HEK293 (cell line): ENCODE results near the gene ARV1.

ENCODE experiments used
- BCL11B ChIP-seq: fragments of 450-650 bp; formaldehyde crosslinking; IDR thresholded peaks from 2 replicates; pipeline ENCODE4 v1.5.1; 2016; ENCODE audit warnings: low read depth, missing biosample characterization, missing genetic modification characterization
- EGR2 ChIP-seq: fragments of 450-650 bp; formaldehyde crosslinking; IDR thresholded peaks from 2 replicates; pipeline ENCODE4 v1.5.1; 2016; ENCODE audit warnings: low read depth, missing biosample characterization, missing genetic modification characterization
- KLF7 ChIP-seq: fragments of 450-650 bp; formaldehyde crosslinking; IDR thresholded peaks from 2 replicates; pipeline ENCODE4 v1.5.1; 2016; ENCODE audit warnings: missing biosample characterization, missing genetic modification characterization, borderline replicate concordance
- OSR2 ChIP-seq: fragments of 450-650 bp; formaldehyde crosslinking; IDR thresholded peaks from 2 replicates; pipeline ENCODE4 v1.5.1; 2016; ENCODE audit warnings: missing biosample characterization, missing genetic modification characterization
- OVOL3 ChIP-seq: fragments of 450-650 bp; formaldehyde crosslinking; IDR thresholded peaks from 2 replicates; pipeline ENCODE4 v1.5.1; 2016; ENCODE audit warnings: missing biosample characterization, missing genetic modification characterization
- PRDM1 ChIP-seq: fragments of 450-650 bp; formaldehyde crosslinking; IDR thresholded peaks from 2 replicates; pipeline ENCODE4; 2016; ENCODE audit warnings: missing biosample characterization, missing genetic modification characterization
- SP2 ChIP-seq: fragments of 450-650 bp; formaldehyde crosslinking; IDR thresholded peaks from 2 replicates; pipeline ENCODE4 v1.5.1; 2016; ENCODE audit warnings: missing biosample characterization, missing genetic modification characterization
- SP3 ChIP-seq: fragments of 450-650 bp; formaldehyde crosslinking; IDR thresholded peaks from 2 replicates; pipeline ENCODE4 v1.5.1; 2016; ENCODE audit warnings: missing biosample characterization, missing genetic modification characterization
- TSHZ1 ChIP-seq: fragments of 450-650 bp; formaldehyde crosslinking; IDR thresholded peaks from 2 replicates; pipeline ENCODE4 v1.5.1; 2016; ENCODE audit warnings: missing biosample characterization, missing genetic modification characterization, borderline replicate concordance
- YY1 ChIP-seq: fragments of 450-650 bp; formaldehyde crosslinking; IDR thresholded peaks from 2 replicates; pipeline ENCODE4 v1.5.1; 2018; ENCODE audit warnings: missing biosample characterization, missing genetic modification characterization
- ZBTB26 ChIP-seq: fragments of 450-650 bp; formaldehyde crosslinking; optimal IDR thresholded peaks from 2 replicates; pipeline ENCODE3; 2016; ENCODE audit warnings: missing biosample characterization, mild to moderate bottlenecking, missing genetic modification characterization
- ZFP37 ChIP-seq: fragments of 450-650 bp; formaldehyde crosslinking; IDR thresholded peaks from 2 replicates; pipeline ENCODE4 v1.5.1; 2016; ENCODE audit warnings: missing biosample characterization, missing genetic modification characterization
- ZIC2 ChIP-seq: fragments of 450-650 bp; formaldehyde crosslinking; IDR thresholded peaks from 2 replicates; pipeline ENCODE4 v1.5.1; 2016; ENCODE audit warnings: missing biosample characterization, missing genetic modification characterization
- ZNF132 ChIP-seq: fragments of 450-650 bp; formaldehyde crosslinking; IDR thresholded peaks from 2 replicates; pipeline ENCODE4 v1.5.1; 2017; ENCODE audit warnings: missing biosample characterization, missing genetic modification characterization, borderline replicate concordance
- ZNF133 ChIP-seq: fragments of 450-650 bp; formaldehyde crosslinking; IDR thresholded peaks from 2 replicates; pipeline ENCODE4 v1.5.1; 2016; ENCODE audit warnings: missing biosample characterization, missing genetic modification characterization
- ZNF138 ChIP-seq: fragments of 450-650 bp; formaldehyde crosslinking; IDR thresholded peaks from 2 replicates; pipeline ENCODE4 v1.5.1; 2016; ENCODE audit warnings: missing biosample characterization, missing genetic modification characterization, borderline replicate concordance
- ZNF146 ChIP-seq: fragments of 450-650 bp; formaldehyde crosslinking; IDR thresholded peaks from 2 replicates; pipeline ENCODE4 v1.5.1; 2016; ENCODE audit warnings: missing biosample characterization, missing genetic modification characterization
- ZNF2 ChIP-seq: fragments of 450-650 bp; formaldehyde crosslinking; IDR thresholded peaks from 2 replicates; pipeline ENCODE4 v1.5.1; 2016; ENCODE audit warnings: missing biosample characterization, missing genetic modification characterization
- ZNF221 ChIP-seq: fragments of 450-650 bp; formaldehyde crosslinking; IDR thresholded peaks from 2 replicates; pipeline ENCODE4 v1.5.1; 2017; ENCODE audit warnings: missing biosample characterization, missing genetic modification characterization, borderline replicate concordance
- ZNF239 ChIP-seq: fragments of 450-650 bp; formaldehyde crosslinking; IDR thresholded peaks from 2 replicates; pipeline ENCODE4 v1.5.1; 2016; ENCODE audit warnings: missing biosample characterization, missing genetic modification characterization
- ZNF280C ChIP-seq: fragments of 450-650 bp; formaldehyde crosslinking; IDR thresholded peaks from 2 replicates; pipeline ENCODE4 v1.5.1; 2016; ENCODE audit warnings: missing biosample characterization, missing genetic modification characterization
- ZNF292 ChIP-seq: fragments of 450-650 bp; formaldehyde crosslinking; IDR thresholded peaks from 2 replicates; pipeline ENCODE4 v1.5.1; 2016; ENCODE audit warnings: low read depth, missing biosample characterization, missing genetic modification characterization, borderline replicate concordance
- ZNF341 ChIP-seq: fragments of 450-650 bp; formaldehyde crosslinking; IDR thresholded peaks from 2 replicates; pipeline ENCODE4; 2016; ENCODE audit warnings: low read depth, missing biosample characterization, missing genetic modification characterization
- ZNF350 ChIP-seq: fragments of 450-650 bp; formaldehyde crosslinking; IDR thresholded peaks from 2 replicates; pipeline ENCODE4 v1.5.0; 2017; ENCODE audit warnings: missing biosample characterization, mild to moderate bottlenecking, missing genetic modification characterization
- ZNF37A ChIP-seq: fragments of 450-650 bp; IDR thresholded peaks from 2 replicates; pipeline ENCODE4 v1.5.1; 2018; ENCODE audit warnings: missing biosample characterization, missing genetic modification characterization
- ZNF394 ChIP-seq: fragments of 450-650 bp; formaldehyde crosslinking; IDR thresholded peaks from 2 replicates; pipeline ENCODE4 v1.5.1; 2016; ENCODE audit warnings: missing biosample characterization, missing genetic modification characterization, mild to moderate bottlenecking, moderate library complexity, borderline replicate concordance
- ZNF48 ChIP-seq: fragments of 450-650 bp; formaldehyde crosslinking; IDR thresholded peaks from 2 replicates; pipeline ENCODE4 v1.5.1; 2016; ENCODE audit warnings: missing biosample characterization, missing genetic modification characterization
- ZNF549 ChIP-seq: fragments of 450-650 bp; IDR thresholded peaks from 2 replicates; pipeline ENCODE4 v1.5.1; 2018; ENCODE audit warnings: missing biosample characterization, missing genetic modification characterization, mild to moderate bottlenecking, inconsistent platforms, moderate library complexity
- ZNF626 ChIP-seq: fragments of 450-650 bp; sonication (Bioruptor Pico); formaldehyde crosslinking; IDR thresholded peaks from 2 replicates; pipeline ENCODE4 v1.5.1; 2018; ENCODE audit warnings: missing biosample characterization, missing genetic modification characterization, inconsistent platforms
- ZNF677 ChIP-seq: fragments of 450-650 bp; IDR thresholded peaks from 2 replicates; pipeline ENCODE4 v1.5.0; 2018; ENCODE audit warnings: missing biosample characterization, mild to moderate bottlenecking, missing genetic modification characterization, moderate library complexity
- ZNF707 ChIP-seq: fragments of 450-650 bp; formaldehyde crosslinking; IDR thresholded peaks from 2 replicates; pipeline ENCODE4 v1.5.1; 2016; ENCODE audit warnings: missing biosample characterization, missing genetic modification characterization
- ZNF76 ChIP-seq: fragments of 450-650 bp; formaldehyde crosslinking; IDR thresholded peaks from 2 replicates; pipeline ENCODE4; 2016; ENCODE audit warnings: low read depth, missing biosample characterization, missing genetic modification characterization, borderline replicate concordance
- ZNF768 ChIP-seq: fragments of 450-650 bp; formaldehyde crosslinking; IDR thresholded peaks from 2 replicates; pipeline ENCODE4 v1.5.1; 2018; ENCODE audit warnings: missing biosample characterization, mild to moderate bottlenecking, missing genetic modification characterization
- ZNF777 ChIP-seq: fragments of 450-650 bp; formaldehyde crosslinking; IDR thresholded peaks from 2 replicates; pipeline ENCODE4 v1.5.1; 2017; ENCODE audit warnings: missing biosample characterization, missing genetic modification characterization, borderline replicate concordance
- ZNF785 ChIP-seq: fragments of 450-650 bp; formaldehyde crosslinking; IDR thresholded peaks from 2 replicates; pipeline ENCODE4 v1.5.1; 2016; ENCODE audit warnings: missing biosample characterization, missing genetic modification characterization
- ZSCAN16 ChIP-seq: fragments of 450-650 bp; formaldehyde crosslinking; IDR thresholded peaks from 2 replicates; pipeline ENCODE4 v1.5.1; 2016; ENCODE audit warnings: missing biosample characterization, missing genetic modification characterization
- ZSCAN30 ChIP-seq: fragments of 450-650 bp; IDR thresholded peaks from 2 replicates; pipeline ENCODE4 v1.5.1; 2018; ENCODE audit warnings: missing biosample characterization, mild to moderate bottlenecking, missing genetic modification characterization, moderate library complexity

The ARV1 gene

GRCh38 chr1:230938924-230939368, 39.9 kb upstream of the ARV1 start (continued):
- peak; percentile 100 for TF ChIP-seq EGR2 (tag by site-specific recombination)
- no peak for TF ChIP-seq ZNF777
- no peak for TF ChIP-seq ZNF239 (tag by site-specific recombination)
- no peak for TF ChIP-seq ZNF785 (tag by site-specific recombination)
- no peak for TF ChIP-seq ZIC2 (tag by site-specific recombination)
- TF ChIP-seq ZNF350 = no peak
- TF ChIP-seq ZNF138 = no peak
- TF ChIP-seq ZSCAN30 (tag by site-specific recombination) = 0 out of 2 replicates have a peak, but pooled peaks have one; percentile 20
- no peak for TF ChIP-seq ZNF37A (tag by site-specific recombination)
- no peak for TF ChIP-seq YY1 (tag by site-specific recombination)
- TF ChIP-seq ZNF549 = no peak
- TF ChIP-seq ZNF146 (tag by site-specific recombination) = 0 out of 2 replicates have a peak, but pooled peaks have one; percentile 2
- no peak for TF ChIP-seq ZNF768 (tag by site-specific recombination)
- no peak for TF ChIP-seq ZBTB26 (tag by site-specific recombination)
- peak; percentile 86 for TF ChIP-seq OSR2 (tag by site-specific recombination)
- TF ChIP-seq ZNF132 (tag by site-specific recombination) = no peak
- TF ChIP-seq ZNF280C (tag by site-specific recombination) = no peak
- TF ChIP-seq ZFP37 (tag by site-specific recombination) = no peak
- no peak for TF ChIP-seq TSHZ1 (tag by site-specific recombination)
- TF ChIP-seq PRDM1 (tag by site-specific recombination) = peak; percentile 80
- TF ChIP-seq ZNF292 (tag by site-specific recombination) = no peak
- no peak for TF ChIP-seq ZNF707 (tag by site-specific recombination)
- TF ChIP-seq OVOL3 = peak; percentile 38; the same call in 1 of the 2 replicates
- no peak for TF ChIP-seq SP3 (tag by site-specific recombination)
- TF ChIP-seq BCL11B (tag by site-specific recombination) = no peak
- peak; percentile 56 for TF ChIP-seq ZNF341 (tag by site-specific recombination)
- TF ChIP-seq ZNF48 = no peak
- no peak for TF ChIP-seq ZNF221 (tag by site-specific recombination)
- TF ChIP-seq ZNF394 (tag by site-specific recombination) = no peak
- TF ChIP-seq ZNF677 (tag by site-specific recombination) = no peak
- TF ChIP-seq KLF7 (tag by site-specific recombination) = no peak
- no peak for TF ChIP-seq ZNF133 (tag by site-specific recombination)
- no peak for TF ChIP-seq ZNF626 (tag by site-specific recombination)
- peak; percentile 54; the same call in 1 of the 2 replicates for TF ChIP-seq ZSCAN16 (tag by site-specific recombination)
- TF ChIP-seq ZNF76 (tag by site-specific recombination) = peak; percentile 36; the same call in 1 of the 2 replicates
- no peak for TF ChIP-seq ZNF2 (tag by site-specific recombination)
- TF ChIP-seq SP2 (tag by site-specific recombination) = no peak
